ENCODE results near the gene SRGAP3.

Gene SRGAP3

DNA sequence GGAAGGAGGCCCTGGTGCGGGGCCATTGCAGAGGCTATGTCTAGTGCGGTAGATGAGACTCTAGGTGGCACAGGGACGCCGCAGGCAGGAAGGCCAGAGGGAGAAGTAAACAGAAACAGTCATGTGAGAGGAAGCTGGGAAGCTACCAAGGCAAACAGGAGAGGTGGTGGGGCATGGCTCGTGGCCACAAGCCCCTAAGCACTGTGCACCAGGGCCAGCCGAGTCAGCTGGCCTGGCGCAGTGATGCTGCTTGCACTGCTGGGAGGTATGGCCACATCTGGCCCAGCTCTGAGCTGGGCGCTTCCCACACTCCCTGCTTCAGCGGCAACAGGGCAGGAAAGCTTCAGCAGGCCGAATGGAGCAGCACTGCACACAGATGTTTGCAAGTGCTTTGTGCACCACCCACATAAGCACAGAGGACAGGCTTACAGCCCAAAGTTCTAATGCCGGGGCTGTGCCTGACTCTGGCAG lies 76.6 kb downstream of the SRGAP3 start:
- no peak for DNase-seq

- no peak for DNase-seq
Observed at GRCh38 chr3:9170851-9171160, 78.6 kb downstream of the SRGAP3 start.

GRCh38 chr3:9169956-9170850 lies 79.2 kb downstream of the SRGAP3 start:
- no peak for DNase-seq

- no peak for DNase-seq
Observed at GRCh38 chr3:9169326-9169725, 80.1 kb downstream of the SRGAP3 start.

DNA sequence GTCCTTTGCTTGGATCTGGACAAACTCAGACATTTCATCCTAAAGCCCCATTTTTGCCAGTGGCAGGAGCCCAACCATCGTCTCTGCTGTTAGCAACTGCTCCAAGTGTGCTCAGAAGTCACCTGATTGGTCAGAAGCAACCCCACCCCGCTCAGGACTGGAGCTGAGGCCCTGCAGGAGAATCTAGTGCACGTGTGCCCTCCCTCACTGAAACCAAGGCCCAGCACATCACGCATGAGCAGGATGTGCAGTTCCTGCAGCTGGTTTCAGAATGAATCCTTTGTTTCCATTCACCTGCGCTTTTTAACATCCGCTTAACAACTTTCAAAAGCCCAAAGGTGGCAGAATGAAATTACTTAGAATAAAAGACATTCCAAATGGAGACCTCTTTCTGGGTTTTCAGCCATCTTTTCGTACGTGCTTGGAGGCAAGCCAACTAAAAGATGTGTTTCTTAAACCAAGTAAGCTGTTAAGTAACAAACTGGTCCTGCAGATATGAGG lies 81.2 kb downstream of the SRGAP3 start:
- no peak for DNase-seq

GRCh38 chr3:9167222-9167621 lies 82.2 kb downstream of the SRGAP3 start:
- no peak for DNase-seq

DNA sequence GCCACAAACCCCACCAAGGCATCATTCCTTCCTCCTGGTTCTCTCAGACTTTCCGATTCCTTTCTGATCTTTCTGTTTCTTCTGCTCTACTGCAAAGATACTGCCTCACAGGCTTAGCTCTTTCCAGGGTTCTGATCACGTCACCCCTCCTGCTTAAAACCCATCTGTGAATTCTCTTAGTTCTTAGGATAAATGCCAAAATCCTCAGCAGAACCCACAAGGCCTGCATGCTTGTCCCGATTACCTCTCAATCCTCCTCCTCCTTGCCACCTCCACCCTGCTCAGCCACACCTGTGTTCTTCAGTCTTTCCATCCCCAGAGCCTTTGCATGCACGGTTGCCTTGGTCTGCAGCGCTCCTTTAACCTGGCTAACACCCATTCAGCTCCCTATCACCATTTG lies 84.0 kb downstream of the SRGAP3 start:
- DNase-seq = no peak

GRCh38 chr3:9163289-9163688 lies 86.2 kb downstream of the SRGAP3 start:
- no peak for DNase-seq

GRCh38 chr3:9161811-9162210 lies 87.6 kb downstream of the SRGAP3 start:
- DNase-seq = no peak

DNA sequence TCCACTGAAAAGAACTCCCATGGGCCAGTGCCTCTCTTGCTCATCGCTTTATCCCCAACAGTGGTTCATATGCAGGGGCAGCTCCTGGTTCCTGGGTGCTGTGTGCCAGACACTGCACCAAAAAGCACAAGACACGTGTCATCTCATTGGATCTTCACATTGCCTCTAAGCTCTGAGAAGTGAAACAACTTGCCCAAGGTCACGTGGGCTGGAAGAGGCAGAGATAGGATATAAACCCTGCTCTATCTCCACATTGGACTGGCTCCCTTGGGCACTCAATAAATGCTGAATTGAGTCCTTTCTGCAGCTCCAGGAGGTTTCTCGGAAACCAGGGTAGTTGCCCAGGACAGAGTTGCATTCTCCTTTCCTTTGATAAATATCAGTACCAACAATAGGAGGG lies 88.1 kb downstream of the SRGAP3 start:
- no peak for DNase-seq

GRCh38 chr3:9158865-9159630 lies 90.4 kb downstream of the SRGAP3 start:
- no peak for DNase-seq

GRCh38 chr3:9157651-9158362 lies 91.6 kb downstream of the SRGAP3 start:
- DNase-seq = no peak

DNA sequence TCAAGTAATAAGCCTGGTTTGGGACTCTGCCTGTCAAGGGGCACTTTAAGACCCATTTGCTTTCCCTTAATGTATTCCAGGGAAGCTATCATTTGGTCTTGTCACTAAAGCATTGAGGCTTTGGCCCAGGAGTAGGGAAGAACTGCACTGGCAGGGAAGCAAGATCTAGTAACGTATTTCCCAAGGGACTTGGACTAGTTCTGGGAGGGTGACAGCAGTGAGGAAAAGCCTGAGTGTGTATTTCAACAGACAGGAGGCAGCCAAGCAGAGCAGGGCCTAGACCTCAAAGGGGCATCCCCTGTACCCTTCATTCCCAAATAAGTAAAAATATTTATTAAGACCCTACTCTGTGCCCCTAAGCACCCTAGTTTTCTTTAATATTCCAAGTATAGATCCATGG lies 92.8 kb downstream of the SRGAP3 start:
- no peak for DNase-seq

GRCh38 chr3:9155028-9155427 lies 94.4 kb downstream of the SRGAP3 start:
- DNase-seq = no peak

DNA sequence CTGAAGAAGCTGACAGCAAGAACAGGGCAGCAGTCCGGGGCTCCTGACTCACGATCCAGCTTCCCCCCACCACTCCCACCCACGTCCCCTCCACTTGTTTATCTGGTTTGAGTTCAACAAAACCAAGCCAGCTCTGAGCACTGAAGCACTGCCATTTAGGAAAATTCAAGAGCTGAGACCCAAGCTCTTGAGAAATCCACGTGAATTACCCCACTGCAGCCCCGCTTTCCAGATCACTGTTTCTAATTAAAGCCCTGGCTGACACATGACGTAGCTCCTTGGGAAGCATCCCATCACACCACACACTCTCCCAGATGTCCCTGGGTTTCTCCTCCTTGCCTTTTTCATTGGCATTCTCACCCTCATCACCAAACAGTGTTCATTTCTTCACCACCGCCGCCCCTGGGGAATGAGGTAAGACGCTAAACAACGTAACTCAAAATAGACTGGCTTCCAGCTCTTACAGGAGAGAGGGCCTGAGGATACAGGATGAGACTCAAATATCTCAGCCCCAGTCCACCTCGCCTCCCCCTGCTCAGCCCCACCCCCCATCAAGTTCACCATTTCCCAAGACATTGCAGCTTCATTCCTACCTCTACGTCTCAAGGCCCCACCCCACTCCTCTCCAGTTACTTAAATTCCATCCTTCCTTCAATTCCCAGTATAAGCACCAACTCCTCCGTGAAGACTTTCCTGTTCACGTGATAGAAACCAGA lies 95.4 kb downstream of the SRGAP3 start:
- DNase-seq = no peak

DNA sequence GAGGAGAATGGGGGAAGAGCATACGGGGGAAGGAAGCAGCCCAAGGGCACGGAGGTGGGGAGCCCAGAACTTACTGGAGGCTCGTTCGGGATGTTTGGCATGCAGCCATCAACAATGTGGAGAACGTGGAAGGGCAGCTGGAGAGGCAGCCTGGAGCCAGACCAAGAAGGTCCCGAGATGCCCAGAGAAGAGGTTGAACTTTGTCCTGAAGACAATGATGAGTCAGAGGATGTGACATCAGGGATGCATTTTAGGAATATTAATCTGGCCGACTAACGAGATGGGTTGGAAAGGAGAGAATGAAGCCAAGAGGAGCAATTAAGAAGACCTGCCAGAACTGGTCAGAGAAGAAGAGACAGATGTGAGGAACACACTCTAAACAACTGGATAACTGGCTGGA lies 98.2 kb downstream of the SRGAP3 start:
- no peak for DNase-seq

GRCh38 chr3:9149566-9149965 lies 99.9 kb downstream of the SRGAP3 start:
- no peak for DNase-seq

DNA sequence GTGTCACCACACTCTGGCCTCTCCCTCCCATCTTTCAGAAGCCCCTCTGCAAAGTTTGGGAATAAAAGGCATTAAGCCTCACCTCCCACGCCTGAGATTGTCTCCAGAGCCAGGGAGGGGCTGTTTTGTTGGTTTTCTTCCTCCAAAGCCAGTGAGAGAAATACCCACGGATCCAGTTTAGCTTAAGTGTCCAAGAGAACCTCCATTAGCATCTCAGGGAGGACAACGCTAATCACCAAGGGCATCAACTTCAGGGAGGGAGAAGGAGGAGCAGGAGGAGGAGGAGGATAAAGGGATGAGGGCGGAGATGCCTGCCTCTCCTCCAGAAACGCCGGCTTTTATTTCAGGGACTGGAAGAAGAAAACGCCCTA lies 101.6 kb downstream of the SRGAP3 start:
- DNase-seq = peak; percentile 61

DNA sequence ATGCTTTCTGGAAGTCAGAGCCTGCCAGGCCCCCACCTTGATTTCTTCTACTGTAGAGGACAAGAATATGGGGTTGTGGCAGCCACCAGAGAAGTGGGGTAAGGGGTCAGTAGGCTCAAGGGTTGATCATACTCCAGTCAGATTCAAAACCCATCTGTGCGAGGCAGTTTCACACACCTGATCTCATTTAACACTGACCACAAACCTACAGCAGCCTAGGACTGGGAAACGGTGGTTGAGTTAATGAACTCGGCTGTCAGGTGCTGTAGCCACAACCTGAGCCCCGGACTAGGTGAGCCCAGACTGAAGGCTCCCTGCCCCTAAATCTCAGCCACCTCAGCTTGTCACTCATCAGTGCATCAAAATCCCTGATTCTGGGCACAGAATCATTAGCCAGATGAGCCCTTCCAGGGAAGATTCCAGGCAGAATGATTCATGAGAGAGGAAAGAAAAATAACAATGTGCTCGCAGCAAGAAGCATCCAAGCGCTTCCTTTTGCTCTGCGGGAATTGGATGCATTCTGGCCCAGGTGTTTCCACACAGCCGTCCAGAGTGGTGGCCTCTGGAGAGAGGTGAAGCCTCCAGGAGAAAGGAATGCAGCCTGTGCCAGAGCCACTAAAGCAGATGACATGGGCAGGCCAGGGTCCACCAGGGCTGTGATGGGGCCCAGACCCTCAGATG lies 102.1 kb downstream of the SRGAP3 start:
- DNase-seq = no peak

DNA sequence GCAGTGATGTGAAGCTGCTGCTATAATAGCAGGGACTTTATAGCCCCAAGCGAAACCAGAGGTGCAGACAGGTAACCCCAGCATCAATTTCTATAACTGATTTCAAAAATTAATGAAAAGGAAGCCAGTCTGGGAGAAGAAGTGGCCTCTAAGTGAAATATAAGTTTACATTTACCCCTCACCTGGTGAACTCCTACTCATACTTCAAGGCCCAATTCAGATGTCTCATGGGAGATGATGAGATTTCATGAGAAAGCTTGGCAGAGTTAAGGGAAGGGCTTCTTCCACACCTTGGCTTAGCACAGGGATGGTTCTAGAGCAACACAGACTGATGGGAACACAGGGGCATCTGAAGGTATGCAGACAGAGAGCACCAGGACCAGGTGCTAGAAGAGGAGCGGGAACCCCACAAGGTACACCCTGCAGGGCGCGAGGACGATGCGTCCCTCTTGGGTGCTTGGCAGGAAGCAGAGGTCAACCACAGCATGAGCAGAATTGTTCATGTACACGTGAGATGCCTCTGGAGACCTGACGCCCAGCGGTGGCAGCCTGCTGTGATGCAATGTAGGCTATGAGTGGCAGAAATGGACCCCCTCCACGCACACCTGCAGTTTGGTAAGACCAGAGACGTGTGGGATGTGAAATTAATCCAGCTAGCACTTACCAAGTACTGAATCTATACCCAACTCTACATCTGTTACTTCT lies 102.9 kb downstream of the SRGAP3 start:
- no peak for DNase-seq

- DNase-seq = no peak
Observed at GRCh38 chr3:9143184-9143583, 106.3 kb downstream of the SRGAP3 start.
